GM12801 (cell line): ENCODE results near the gene STRBP.

ENCODE experiments used
- TF ChIP-seq, protein P1 (sequence below): IDR thresholded peaks from one replicate; pipeline ENCODE4 v1.5.1; 2011; ENCODE audit warnings: control low read depth; ENCODE audit not compliant: insufficient read length; ENCODE audit errors: extremely low read depth

The STRBP gene

DNA sequence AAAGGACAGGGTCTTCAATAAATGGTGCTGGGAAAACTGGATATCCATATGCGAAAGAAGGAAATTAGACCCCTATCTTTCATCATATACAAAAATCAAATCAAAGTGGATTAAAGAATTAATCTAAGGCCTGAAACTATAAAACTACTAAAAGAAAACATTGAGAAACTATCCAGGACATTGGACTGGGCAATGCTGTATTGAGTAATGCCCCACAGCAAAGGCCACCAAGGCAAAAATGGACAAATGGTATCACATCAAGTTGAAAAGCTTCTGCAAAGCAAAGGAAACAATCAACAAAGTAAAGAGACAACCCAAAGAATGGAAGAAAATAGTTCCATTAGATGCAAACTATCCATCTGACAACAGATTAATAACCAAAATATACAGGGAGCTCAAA, 72.3 kb downstream of the STRBP start:
- TF ChIP-seq, protein P1, sequence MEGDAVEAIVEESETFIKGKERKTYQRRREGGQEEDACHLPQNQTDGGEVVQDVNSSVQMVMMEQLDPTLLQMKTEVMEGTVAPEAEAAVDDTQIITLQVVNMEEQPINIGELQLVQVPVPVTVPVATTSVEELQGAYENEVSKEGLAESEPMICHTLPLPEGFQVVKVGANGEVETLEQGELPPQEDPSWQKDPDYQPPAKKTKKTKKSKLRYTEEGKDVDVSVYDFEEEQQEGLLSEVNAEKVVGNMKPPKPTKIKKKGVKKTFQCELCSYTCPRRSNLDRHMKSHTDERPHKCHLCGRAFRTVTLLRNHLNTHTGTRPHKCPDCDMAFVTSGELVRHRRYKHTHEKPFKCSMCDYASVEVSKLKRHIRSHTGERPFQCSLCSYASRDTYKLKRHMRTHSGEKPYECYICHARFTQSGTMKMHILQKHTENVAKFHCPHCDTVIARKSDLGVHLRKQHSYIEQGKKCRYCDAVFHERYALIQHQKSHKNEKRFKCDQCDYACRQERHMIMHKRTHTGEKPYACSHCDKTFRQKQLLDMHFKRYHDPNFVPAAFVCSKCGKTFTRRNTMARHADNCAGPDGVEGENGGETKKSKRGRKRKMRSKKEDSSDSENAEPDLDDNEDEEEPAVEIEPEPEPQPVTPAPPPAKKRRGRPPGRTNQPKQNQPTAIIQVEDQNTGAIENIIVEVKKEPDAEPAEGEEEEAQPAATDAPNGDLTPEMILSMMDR: no peak

DNA sequence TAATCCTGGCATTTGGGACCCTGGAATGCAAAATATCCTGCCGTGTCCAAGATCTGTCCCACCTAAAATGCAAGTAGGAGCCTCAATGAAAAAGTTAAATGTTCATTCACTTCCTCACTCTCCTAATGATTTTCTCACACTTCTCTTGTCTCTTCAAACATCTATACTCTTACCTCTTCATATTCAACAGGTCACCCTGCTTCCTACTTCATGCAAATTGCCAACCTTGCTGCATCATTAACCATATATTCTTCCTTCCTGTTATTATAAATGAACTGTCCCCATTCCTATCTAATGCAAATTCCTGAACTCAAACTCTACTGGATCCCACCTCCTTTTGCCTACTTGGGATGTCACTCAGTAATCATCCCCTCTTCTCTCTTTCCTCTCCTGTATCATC, 74.4 kb downstream of the STRBP start:
- TF ChIP-seq, protein P1: no peak

DNA sequence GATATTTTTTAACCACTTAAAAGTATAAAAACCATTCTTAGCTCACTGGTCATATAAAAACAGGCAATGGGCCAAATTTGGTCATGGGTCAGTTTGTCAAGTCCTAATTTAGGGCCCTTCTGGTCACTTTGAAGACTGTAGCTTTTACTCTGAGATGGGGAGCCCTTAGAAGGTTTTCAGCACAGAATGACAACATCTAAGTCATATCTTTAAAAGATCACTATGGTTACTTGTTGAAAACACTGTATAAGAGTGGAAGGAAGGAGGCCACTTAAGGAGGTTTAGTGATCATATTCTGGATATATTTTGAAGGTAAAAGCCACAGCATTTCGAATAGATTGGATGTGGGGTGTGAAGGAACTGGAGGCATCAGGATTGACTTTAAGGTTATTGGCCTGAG, 76.7 kb downstream of the STRBP start:
- TF ChIP-seq, protein P1: no peak

DNA sequence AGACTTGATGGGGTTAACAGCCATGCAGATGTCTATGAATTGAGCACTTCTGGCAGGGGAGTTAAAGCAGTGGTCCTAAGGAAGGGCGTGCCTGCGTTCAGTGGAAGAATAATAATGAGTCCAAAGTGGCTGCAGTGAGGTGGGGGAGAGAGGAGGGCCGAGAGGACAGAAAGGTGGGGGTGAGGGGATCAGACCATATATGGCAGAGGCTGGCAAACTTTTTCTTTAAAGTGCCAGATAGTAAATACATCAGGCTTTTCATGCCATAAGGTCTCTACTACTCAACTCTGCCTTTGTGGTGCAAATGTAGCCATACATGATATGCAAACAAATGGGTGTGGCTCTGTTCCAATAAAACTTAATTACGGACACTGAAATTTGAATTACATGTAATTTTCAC, 77.1 kb downstream of the STRBP start:
- TF ChIP-seq, protein P1: no peak

DNA sequence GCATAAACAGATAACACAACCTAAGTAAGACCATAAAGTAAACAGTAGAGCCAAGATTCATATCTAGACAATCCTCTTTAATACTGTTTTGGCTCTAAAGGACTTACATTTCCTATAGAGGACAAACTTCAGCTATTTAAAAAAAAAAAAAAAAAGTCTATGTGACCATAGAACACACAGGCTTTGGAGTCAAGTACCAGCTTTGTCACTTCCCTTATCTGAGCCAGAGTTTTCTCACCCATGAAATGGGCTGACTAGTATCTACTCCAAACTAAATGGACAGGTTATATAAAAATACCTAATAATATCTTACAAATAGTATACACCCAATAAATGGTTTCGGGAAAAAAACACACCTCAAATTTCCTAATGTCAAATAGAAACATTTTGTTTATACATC, 81.3 kb downstream of the STRBP start:
- TF ChIP-seq, protein P1: no peak

DNA sequence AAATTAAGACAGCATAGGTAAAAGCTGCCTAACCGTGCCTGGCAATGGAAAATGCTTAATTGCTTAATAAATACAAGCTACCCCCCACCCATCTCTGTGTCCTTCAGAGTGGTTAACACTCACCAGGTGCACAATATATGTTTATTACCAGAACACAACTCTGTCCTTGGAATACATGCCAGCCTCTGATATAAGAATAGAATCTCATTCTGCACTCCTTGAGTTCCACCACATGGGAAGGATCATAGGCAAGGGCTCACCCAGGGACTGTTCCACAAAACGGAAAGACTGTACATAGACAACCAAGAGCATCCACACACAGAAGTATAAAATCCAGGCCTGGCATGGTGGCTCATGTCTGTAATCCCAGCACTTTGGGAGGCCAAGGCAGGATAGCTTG, 91.4 kb downstream of the STRBP start:
- TF ChIP-seq, protein P1: no peak

DNA sequence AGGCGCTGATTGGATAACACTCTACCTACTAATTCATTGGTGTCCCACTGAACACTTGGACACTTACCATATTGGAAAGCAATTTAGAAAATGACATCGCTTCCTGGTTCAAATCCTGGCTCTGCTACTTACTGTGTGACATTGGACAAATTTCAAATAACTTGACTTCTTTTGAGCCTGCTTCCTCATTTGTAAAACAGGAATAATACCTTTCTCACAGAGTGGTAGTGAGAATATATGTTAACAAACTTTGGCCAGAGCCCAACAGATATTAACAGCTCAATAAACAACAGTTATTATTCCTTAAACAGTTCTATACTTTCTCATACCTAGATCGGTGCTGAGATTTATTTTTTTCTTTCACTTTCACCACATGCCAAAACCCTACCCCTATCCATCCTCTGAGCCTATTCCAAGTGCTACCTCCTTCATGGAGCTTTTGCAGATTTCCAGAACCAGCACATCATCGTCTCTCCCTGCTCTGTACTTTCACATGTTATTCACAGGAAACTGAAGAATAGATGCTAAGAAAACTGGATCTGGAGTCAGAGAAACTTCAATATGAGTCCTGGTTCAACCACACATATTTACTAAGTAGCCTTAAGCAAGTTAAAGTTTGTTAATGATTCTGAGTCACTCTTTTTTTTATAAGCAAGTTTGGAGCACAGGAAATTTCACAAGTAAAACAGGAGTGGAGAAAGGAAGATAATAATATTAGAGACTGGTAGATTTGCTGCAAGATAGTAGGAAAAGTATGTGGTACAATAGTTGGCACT, 92.3 kb downstream of the STRBP start:
- TF ChIP-seq, protein P1: no peak
